GM12878 (cell line): ENCODE data around the gene CD86. TPM values are rescaled to one million over a fixed set of nuclear protein-coding genes. Genes with fewer than 3 reads are reported as not detected.

ENCODE experiments used
- ATAC-seq: fragments of 200-7000 bp; cut with Tn5 transposase; 3 replicates; pipeline ENCODE4 v1.9.1; 2020; ENCODE audit warnings: mild to moderate bottlenecking, moderate library complexity
- BruUV-seq: library from RNA; stranded (reverse); fragments of 400-500 nt; replicated peaks from 2 replicates; lab custom pipeline; 2021; lab: Mats Ljungman, UMichigan
- CTCF ChIA-PET: fragments of 300-600 bp; sonication (Branson Sonifier 250); formaldehyde crosslinking; extraction: SDS; loops from one replicate; lab custom pipeline; 2021; ENCODE audit warnings: inconsistent platforms; lab: Yijun Ruan, JAX
- POLR2A ChIA-PET: fragments of 350-600 bp; formaldehyde crosslinking; extraction: SDS; loops from one replicate; lab custom pipeline; 2021; ENCODE audit warnings: inconsistent platforms; lab: Charles Lee
- RAD21 ChIA-PET: fragments of 300-600 bp; sonication (Branson Sonifier 250); formaldehyde crosslinking; loops from one replicate; lab custom pipeline; 2023; ENCODE audit warnings: antibody characterized with exemption; ENCODE audit not compliant: unreplicated experiment; lab: Charles Lee
- SMC1A ChIA-PET: fragments of 300-600 bp; sonication (Branson Sonifier 250); formaldehyde crosslinking; loops from one replicate; lab custom pipeline; 2023; ENCODE audit not compliant: unreplicated experiment, uncharacterized antibody; lab: Charles Lee
- DNase-seq: peaks from one replicate; pipeline ENCODE4 v3.0.0-alpha.2; 2011; ENCODE audit warnings: low read depth, low spot score
- FAIRE-seq: peaks from 3 replicates; lab custom pipeline; 2011; peaks lifted over from hg19 to GRCh38; lab: Jason Lieb, UNC
- H2AFZ ChIP-seq: 2 replicates; pipeline ENCODE4 v1.6.0; 2011; ENCODE audit warnings: low read depth, low read length, control low read depth; ENCODE audit not compliant: control insufficient read depth
- H3K27ac ChIP-seq: 2 replicates; pipeline ENCODE4 v1.5.1; 2011; ENCODE audit warnings: control low read depth; ENCODE audit not compliant: control insufficient read depth, insufficient read depth
- H3K27me3 ChIP-seq, 2 experiments: replicated peaks in 1 of 2; 2 replicates each; pipeline versions ENCODE4 v1.6.0 to v1.6.1; 2011; ENCODE audit warnings: low read length in 1 of 2; ENCODE audit not compliant: control insufficient read depth in 2 of 2, insufficient read depth in 2 of 2
- H3K36me3 ChIP-seq, 2 experiments: 2 replicates each; pipeline ENCODE4 v1.5.1; 2011; ENCODE audit warnings: low read length in 1 of 2; ENCODE audit not compliant: control insufficient read depth in 2 of 2, insufficient read depth in 2 of 2
- H3K4me1 ChIP-seq: 2 replicates; pipeline ENCODE4 v1.6.1; 2011; ENCODE audit warnings: mild to moderate bottlenecking, low read length, moderate library complexity, mixed read lengths; ENCODE audit not compliant: control insufficient read depth, insufficient read depth
- H3K4me2 ChIP-seq: 2 replicates; pipeline ENCODE4 v1.6.0; 2011; ENCODE audit warnings: control low read depth; ENCODE audit not compliant: control insufficient read depth, insufficient read depth
- H3K4me3 ChIP-seq: fragments of 200-600 bp; sonication (generic); 2 replicates; pipeline ENCODE4 v1.5.1; 2016
- H3K79me2 ChIP-seq: 2 replicates; pipeline ENCODE4 v1.6.0; 2011; ENCODE audit warnings: low read length; ENCODE audit not compliant: control insufficient read depth, insufficient read depth
- H3K9ac ChIP-seq: 2 replicates; pipeline ENCODE4 v1.8.0; 2011; ENCODE audit warnings: low read length, control low read depth, mixed read lengths; ENCODE audit not compliant: control insufficient read depth, insufficient read depth
- H3K9me3 ChIP-seq: replicated peaks from 3 replicates; pipeline ENCODE4 v1.5.1; 2011; ENCODE audit warnings: mild to moderate bottlenecking, low read length; ENCODE audit not compliant: control insufficient read depth, insufficient read depth
- H4K20me1 ChIP-seq: 2 replicates; pipeline ENCODE4 v1.6.0; 2011; ENCODE audit not compliant: control insufficient read depth, insufficient read depth
- CHD2 ChIP-seq: IDR thresholded peaks from 2 replicates; pipeline ENCODE4 v1.6.1; 2011; ENCODE audit warnings: low read depth, low read length, improper control_type of control experiment, borderline replicate concordance
- IKZF1 ChIP-seq: fragments of 450-650 bp; conservative IDR thresholded peaks from 2 replicates; pipeline ENCODE4 v1.6.1; 2017; ENCODE audit warnings: antibody characterized with exemption, mild to moderate bottlenecking
- JUND ChIP-seq: IDR thresholded peaks from 2 replicates; pipeline ENCODE4 v1.6.1; 2012; ENCODE audit warnings: low read depth, mild to moderate bottlenecking, low read length, improper control_type of control experiment, moderate library complexity
- MXI1 ChIP-seq: fragments of 150-350 bp; IDR thresholded peaks from 2 replicates; pipeline ENCODE4 v1.6.1; 2011; ENCODE audit warnings: low read depth, mild to moderate bottlenecking, inconsistent platforms, low read length, improper control_type of control experiment
- WGBS: methylation state at CpG from one replicate; pipeline ENCODE4 v1.1.6; 2016; ENCODE audit warnings: low lambda C conversion rate; ENCODE audit not compliant: insufficient replicate concordance, insufficient coverage; ENCODE audit errors: missing lambda C conversion rate; 5-methylcytosine and 5-hydroxymethylcytosine counted together
- in situ Hi-C: fragments of 300-500 bp; cut with MboI; formaldehyde crosslinking; loops from 9 replicates; pipeline ENCODE4 v1.14.3; 2018; ENCODE audit warnings: mixed read lengths
- intact Hi-C: fragments of 100-400 bp; cut with micrococcal nuclease; formaldehyde crosslinking; loops from one replicate; pipeline ENCODE4 v1.14.2; 2022; ENCODE audit not compliant: unreplicated experiment
- polyA plus RNA-seq, 11 experiments: library from polyadenylated mRNA; depleted of rRNA in 4 of 11; unstranded in 6 of 11; stranded (reverse) in 5 of 11; fragments of >200 nt; fragmentation: Nextera tagmentation in 4 of 11; fragmentation: Illumina TruSeq in 1 of 11; extraction: Ambion mirVana in 4 of 11; extraction: Trizol in 1 of 11; gene quantifications; 1 replicate in 1 of 11; 2 replicates in 10 of 11; pipeline versions ENCODE4 v1.2.1 to v1.2.3, GENCODE V29; 2011 to 2016; ENCODE audit warnings: inconsistent platforms in 2 of 11, missing spikeins in 2 of 11, low read depth in 1 of 11
- total RNA-seq, 4 experiments: library from RNA; depleted of rRNA in 3 of 4; stranded (reverse); fragments of >200 nt in 3 of 4; fragmentation: Illumina TruSeq in 1 of 4; extraction: Trizol in 1 of 4; gene quantifications; 2 replicates each; pipeline versions ENCODE4 v1.2.1 to v1.2.3, GENCODE V29; 2013 to 2021
- TF ChIP-seq, protein P1 (sequence below): fragments of 450-650 bp; IDR thresholded peaks from 2 replicates; pipeline ENCODE4 v1.6.1; 2017; ENCODE audit warnings: borderline replicate concordance
- TF ChIP-seq, protein P2 (sequence below), 3 experiments: IDR thresholded peaks in 2 of 3; conservative IDR thresholded peaks in 1 of 3; 2 replicates each; pipeline ENCODE4 v1.5.1; 2011; ENCODE audit warnings: low read depth in 3 of 3, low read length in 3 of 3, mild to moderate bottlenecking in 3 of 3, control low read depth in 2 of 3, moderate library complexity in 2 of 3, inconsistent platforms in 1 of 3, mixed read lengths in 1 of 3; ENCODE audit not compliant: control insufficient read depth in 2 of 3, insufficient read depth in 1 of 3; ENCODE audit errors: extremely low read depth in 1 of 3

The CD86 gene
- total and polyA plus RNA-seq, 10 of the 15 experiments (the other 5 are each of a cell fraction or from before 2014, with no cell fraction given) = 40.9 to 100 (median 55.5) TPM

DNA sequence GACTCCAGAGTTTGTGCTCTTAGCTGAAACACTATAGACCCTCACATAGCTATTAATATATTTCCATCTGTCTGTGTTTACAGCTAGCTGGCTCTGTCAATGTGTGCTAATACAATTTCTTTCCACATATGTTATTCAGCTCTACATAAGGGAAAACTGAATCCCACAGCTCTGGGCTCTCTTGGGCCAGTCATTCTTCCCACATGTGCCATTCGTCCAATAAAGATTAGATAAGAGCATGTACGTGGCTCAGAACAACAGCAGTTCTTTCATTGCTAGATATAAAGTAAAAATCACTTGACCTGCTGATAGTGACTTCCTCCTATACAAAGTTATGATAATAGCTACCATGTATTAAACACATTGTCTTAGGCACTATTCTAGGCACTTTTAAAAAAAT, 30.4 kb upstream of the CD86 start:
- ChIA-PET RAD21 (interaction anchor here (0.7 to 9.8 kb wide), 28 partner anchors 8 to 282 kb away, joined by 3 to 180 read pairs (median 8); partner anchors contain the start of gene CD86), CTCF (interaction anchor here (0.6 to 3.1 kb wide), 28 partner anchors 10 to 275 kb away, joined by 3 to 16 read pairs (median 4); partner anchors contain the start of gene CD86), SMC1A (interaction anchor here (0.6 to 9.3 kb wide), 25 partner anchors 8 to 274 kb away, joined by 3 to 454 read pairs (median 5); partner anchors contain the start of gene CD86), POLR2A (interaction anchor here (0.7 to 8.9 kb wide), 13 partner anchors 10 to 66 kb away, joined by 3 to 120 read pairs (median 7); no protein-coding TSS in a partner anchor)
- peak overlapping the region; percentile 5 for H3K27ac ChIP-seq
- H3K4me2 ChIP-seq = peak overlapping the region; percentile 9
- BruUV-seq = no TSS peak
- DNase-seq (no peak), ATAC-seq (no peak), FAIRE-seq (no peak)
- no peak overlapping the region for H2AFZ ChIP-seq
- H4K20me1 ChIP-seq = no peaks in the 10 kb centered on the region
- TF ChIP-seq, protein P1, sequence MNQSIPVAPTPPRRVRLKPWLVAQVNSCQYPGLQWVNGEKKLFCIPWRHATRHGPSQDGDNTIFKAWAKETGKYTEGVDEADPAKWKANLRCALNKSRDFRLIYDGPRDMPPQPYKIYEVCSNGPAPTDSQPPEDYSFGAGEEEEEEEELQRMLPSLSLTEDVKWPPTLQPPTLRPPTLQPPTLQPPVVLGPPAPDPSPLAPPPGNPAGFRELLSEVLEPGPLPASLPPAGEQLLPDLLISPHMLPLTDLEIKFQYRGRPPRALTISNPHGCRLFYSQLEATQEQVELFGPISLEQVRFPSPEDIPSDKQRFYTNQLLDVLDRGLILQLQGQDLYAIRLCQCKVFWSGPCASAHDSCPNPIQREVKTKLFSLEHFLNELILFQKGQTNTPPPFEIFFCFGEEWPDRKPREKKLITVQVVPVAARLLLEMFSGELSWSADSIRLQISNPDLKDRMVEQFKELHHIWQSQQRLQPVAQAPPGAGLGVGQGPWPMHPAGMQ = no peak
- TF ChIP-seq CHD2 = no peak
- TF ChIP-seq JUND = no peak
- no peak for TF ChIP-seq IKZF1
- TF ChIP-seq, protein P2, sequence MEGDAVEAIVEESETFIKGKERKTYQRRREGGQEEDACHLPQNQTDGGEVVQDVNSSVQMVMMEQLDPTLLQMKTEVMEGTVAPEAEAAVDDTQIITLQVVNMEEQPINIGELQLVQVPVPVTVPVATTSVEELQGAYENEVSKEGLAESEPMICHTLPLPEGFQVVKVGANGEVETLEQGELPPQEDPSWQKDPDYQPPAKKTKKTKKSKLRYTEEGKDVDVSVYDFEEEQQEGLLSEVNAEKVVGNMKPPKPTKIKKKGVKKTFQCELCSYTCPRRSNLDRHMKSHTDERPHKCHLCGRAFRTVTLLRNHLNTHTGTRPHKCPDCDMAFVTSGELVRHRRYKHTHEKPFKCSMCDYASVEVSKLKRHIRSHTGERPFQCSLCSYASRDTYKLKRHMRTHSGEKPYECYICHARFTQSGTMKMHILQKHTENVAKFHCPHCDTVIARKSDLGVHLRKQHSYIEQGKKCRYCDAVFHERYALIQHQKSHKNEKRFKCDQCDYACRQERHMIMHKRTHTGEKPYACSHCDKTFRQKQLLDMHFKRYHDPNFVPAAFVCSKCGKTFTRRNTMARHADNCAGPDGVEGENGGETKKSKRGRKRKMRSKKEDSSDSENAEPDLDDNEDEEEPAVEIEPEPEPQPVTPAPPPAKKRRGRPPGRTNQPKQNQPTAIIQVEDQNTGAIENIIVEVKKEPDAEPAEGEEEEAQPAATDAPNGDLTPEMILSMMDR (IDR thresholded peaks at IDR 0.05 in 2 of 3, conservative IDR thresholded peaks at IDR 0.05 in 1 of 3; ENCODE audit: control insufficient read depth in 2 of 3, extremely low read depth in 1 of 3, insufficient read depth in 1 of 3, low read depth in 3 of 3, low read length in 3 of 3) = no peak
- TF ChIP-seq MXI1 = no peak
- 0 out of 4 replicates have a peak, but pooled peaks cover 0 to 2% of the 10 kb centered on the region in 2 experiments for H3K36me3 ChIP-seq
- H3K4me3 ChIP-seq = peak overlapping the region; percentile 50
- WGBS = 52% methylated on average over 2 of the region's 2 CpGs
- H3K9me3 ChIP-seq = peaks cover 8% of the 10 kb centered on the region; the same call in 2 of the 3 replicates
- no peaks in the 10 kb centered on the region for H3K27me3 ChIP-seq
- peaks cover 22% of the 10 kb centered on the region for H3K79me2 ChIP-seq
- no peak overlapping the region for H3K9ac ChIP-seq
- intact Hi-C loops (loop anchor here (2.0 kb wide), 1 partner anchor 30 kb away; the partner anchor contains the start of gene CD86), in situ Hi-C loops (no loop called here)
- peaks cover 43% of the 10 kb centered on the region for H3K4me1 ChIP-seq
